IMR-90 (cell line): ENCODE results near the gene PATL2.

Experiments
- CEBPB ChIP-seq: IDR thresholded peaks from 2 replicates; pipeline ENCODE4 v1.6.1; 2012; ENCODE audit warnings: low read depth, low read length, improper control_type of control experiment
- CHD1 ChIP-seq: IDR thresholded peaks from 2 replicates; pipeline ENCODE4 v1.6.1; 2012; ENCODE audit warnings: low read depth, low read length, improper control_type of control experiment
- CTCF ChIP-seq: conservative IDR thresholded peaks from 2 replicates; pipeline ENCODE4 v1.5.1; 2012; ENCODE audit warnings: mild to moderate bottlenecking, low read depth, low read length, improper control_type of control experiment
- FOS ChIP-seq: fragments of 150-350 bp; IDR thresholded peaks from 2 replicates; pipeline ENCODE4 v1.6.1; 2016; ENCODE audit warnings: low read depth, low read length
- MAZ ChIP-seq: IDR thresholded peaks from 2 replicates; pipeline ENCODE4 v1.6.1; 2012; ENCODE audit warnings: low read depth, mild to moderate bottlenecking, low read length, improper control_type of control experiment, moderate library complexity, borderline replicate concordance
- MXI1 ChIP-seq: IDR thresholded peaks from 2 replicates; pipeline ENCODE4 v1.6.1; 2012; ENCODE audit warnings: low read depth, mild to moderate bottlenecking, low read length, moderate library complexity, borderline replicate concordance
- POLR2A ChIP-seq: IDR thresholded peaks from 2 replicates; pipeline ENCODE4 v1.6.1; 2012; ENCODE audit warnings: mild to moderate bottlenecking, low read depth, low read length
- RAD21 ChIP-seq: IDR thresholded peaks from 2 replicates; pipeline ENCODE4 v1.6.1; 2012; ENCODE audit warnings: low read length, improper control_type of control experiment
- RCOR1 ChIP-seq: IDR thresholded peaks from 2 replicates; pipeline ENCODE4 v1.6.1; 2012; ENCODE audit warnings: mild to moderate bottlenecking, low read length, improper control_type of control experiment; ENCODE audit not compliant: insufficient replicate concordance
- RFX5 ChIP-seq: IDR thresholded peaks from 2 replicates; pipeline ENCODE4 v1.8.0; 2012; ENCODE audit warnings: low read depth, mild to moderate bottlenecking, low read length, moderate library complexity
- SMC3 ChIP-seq: fragments of 150-350 bp; IDR thresholded peaks from 2 replicates; pipeline ENCODE4 v1.6.1; 2016; ENCODE audit warnings: low read depth, mild to moderate bottlenecking, antibody characterized with exemption, low read length, moderate library complexity
- USF2 ChIP-seq: fragments of 150-350 bp; IDR thresholded peaks from 2 replicates; pipeline ENCODE4 v1.6.1; 2017; ENCODE audit warnings: mild to moderate bottlenecking, antibody characterized with exemption, low read length, low read depth

DNA sequence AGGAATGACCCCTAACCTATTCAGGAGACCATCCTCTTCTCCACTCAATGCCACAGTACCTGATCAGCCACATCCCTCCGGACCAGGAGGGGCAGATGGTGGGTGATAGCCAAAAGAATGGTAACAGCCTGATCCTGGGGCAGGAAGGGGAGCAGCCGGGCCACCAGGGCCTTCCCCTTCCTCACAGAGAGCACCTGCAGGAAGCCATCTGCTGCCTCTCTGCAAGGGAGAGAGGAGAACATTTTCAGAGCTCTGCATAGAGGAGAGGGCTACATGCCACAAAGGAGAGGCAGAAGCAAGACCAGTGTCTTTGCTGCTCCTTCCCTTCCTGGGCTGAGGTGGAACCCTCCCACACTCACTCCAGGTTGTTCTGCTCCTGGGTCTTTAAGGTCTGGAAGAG lies 42.2 kb downstream of the PATL2 start:
- TF ChIP-seq CEBPB (no peak), POLR2A (no peak), CTCF (no peak), CHD1 (no peak), USF2 (no peak), RAD21 (no peak), FOS (no peak), SMC3 (no peak), RCOR1 (no peak), RFX5 (no peak), MAZ (no peak), MXI1 (no peak)
